ENCODE data around the gene POLD2.

Gene POLD2

DNA sequence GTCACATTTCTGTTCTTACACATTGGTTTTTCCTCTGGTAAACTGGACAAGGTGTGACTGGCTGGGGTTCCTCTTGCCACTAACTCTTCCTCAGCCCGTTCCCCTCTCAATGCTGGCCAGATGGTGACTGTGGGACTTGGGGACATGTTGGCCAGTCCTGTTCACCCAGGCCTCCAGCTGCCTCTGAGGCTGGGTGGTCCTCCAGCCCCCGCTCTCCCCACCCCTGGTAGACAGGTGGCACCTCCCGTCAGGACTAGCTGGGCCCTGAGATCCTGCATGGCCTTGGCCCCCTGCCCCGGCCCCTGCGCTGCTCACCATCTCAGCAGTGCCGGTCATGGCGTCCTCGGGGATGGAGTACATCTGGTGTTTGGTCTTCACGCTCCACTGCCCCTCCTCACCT lies 28.6 kb upstream of the POLD2 start:
- no peak for DNase-seq

DNA sequence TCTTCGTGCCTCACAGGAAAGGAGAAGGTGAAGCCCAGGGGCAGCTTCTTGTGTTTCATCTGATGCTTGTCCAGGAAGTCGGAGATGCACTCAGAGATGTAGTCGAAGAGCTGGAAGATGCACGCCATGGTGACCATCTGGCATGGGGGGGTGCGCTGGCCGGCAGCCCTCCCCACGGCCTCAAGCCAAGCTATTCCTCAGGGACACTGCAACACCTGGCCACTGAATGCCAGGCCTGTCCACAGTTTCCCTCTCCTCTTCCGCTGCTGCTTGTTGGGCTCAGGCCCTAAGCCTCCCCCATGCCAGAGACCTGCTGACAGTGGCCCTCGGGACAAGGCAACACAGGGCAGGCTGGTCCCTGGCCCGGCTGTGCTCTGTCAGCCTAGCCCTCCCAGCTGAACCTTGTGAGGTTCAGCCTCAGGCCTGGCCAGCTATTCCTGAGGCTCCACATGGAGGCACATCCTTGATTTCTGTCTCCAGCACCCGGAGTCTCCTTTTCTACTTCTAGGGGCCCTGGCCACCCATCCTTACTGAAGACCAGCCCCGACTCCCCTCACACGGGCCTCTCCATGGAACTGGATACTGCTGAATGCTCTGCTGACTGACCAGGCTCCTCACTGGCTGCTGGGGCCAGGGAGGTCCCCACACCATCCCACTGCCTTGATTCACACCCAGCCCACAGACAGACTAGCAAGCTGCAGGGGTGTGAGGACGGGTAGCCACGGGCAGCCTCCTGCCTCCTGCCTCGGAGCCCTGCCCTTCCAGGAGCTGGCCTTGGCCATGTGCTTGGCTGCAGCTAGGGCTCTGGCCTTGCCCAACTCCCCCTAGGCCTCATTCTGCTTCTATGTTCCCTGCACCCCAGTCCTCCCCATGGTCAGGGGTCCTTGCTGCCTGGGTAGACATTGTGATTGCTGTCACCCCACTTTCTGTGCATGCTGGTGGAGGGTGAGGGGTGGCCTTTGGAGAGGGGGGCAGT lies 27.9 kb upstream of the POLD2 start:
- no peak for DNase-seq

DNA sequence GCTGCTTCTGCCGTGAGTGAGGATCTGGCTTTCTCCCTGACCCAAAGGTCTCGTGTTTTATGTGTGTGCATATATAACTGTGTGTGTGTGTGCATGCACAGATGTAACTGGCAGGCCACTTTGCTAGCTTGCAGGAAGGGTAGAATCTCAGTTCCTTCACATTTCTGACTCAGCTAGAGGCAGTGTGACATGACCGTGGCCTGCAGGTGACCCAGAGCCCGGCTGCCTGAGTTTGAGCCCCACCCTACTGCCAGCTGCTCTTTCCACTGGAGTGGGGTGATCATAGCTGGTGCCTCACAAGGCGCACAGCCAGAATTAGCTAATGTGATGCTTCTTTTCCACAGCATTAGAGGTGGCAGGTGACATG lies 27.1 kb upstream of the POLD2 start:
- DNase-seq: no peak

DNA sequence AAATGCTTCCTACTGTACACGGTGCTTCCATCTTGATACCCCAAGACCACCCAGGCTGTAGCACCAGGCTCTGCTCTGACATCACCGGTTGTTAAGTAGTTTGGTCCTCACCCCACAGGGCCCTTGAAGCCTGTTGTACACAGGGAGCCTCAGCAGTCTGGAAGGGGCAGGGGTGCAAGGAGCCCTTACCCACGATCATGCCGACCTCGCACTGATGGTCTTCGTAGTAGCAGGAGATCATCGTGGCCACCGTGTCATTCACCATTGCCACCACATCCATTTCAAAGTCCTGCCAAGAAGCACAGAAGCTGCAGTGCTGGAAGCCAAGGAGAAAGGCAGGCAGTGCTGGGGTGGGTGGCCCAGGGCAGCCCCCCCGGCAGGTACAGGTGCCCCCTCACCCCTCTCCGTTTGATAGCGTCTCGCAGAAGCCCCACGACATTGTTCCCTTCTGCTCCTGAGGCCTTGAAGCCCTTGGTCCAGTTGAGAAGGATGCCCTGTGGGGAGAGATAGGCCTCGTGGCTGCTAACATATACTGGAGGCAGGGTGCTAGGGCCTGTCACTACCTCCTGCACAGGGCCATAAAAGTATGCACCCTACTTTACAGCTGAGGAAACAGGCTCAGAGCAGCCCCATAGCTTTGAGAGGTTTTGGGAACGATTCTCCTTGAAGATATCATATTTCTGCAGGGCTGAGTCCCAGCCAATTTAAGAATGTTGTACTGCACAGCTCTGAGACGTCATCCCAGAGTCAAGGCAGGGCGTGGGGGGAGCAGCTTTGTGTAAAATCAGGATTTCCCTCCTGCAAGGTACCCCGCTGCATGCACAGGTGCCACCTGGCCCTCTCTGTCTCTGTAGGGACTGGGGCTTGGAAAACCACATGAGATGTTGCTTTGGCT lies 26.5 kb upstream of the POLD2 start:
- DNase-seq: no peak

DNA sequence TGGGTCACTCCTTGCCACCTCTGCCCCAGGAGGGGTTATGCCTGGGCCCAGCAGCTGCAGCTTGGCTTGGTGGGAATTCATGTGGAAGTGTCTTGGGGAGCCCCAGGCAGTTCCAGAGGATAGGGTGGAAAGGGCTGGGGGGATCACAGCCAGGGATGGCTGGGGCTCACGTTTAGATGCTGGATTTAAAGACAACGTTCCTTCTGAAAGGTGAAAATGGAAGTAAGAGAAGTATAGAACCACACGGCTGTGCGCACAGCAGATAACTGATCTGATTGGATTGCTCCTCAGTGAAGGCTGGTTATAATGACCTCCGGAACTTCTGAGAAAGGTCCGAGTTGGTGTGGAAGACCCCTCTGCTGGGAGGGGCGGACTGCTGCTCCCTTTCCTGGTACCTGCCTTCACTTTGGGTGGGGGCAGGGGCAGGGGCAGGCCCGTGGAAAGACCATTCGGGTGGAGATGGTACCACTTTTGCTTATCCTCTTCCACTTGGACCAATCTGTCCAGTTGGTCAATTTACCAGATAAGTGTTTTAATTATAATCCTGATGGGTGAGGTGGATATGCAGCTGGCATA lies 25.7 kb upstream of the POLD2 start:
- DNase-seq: no peak

DNA sequence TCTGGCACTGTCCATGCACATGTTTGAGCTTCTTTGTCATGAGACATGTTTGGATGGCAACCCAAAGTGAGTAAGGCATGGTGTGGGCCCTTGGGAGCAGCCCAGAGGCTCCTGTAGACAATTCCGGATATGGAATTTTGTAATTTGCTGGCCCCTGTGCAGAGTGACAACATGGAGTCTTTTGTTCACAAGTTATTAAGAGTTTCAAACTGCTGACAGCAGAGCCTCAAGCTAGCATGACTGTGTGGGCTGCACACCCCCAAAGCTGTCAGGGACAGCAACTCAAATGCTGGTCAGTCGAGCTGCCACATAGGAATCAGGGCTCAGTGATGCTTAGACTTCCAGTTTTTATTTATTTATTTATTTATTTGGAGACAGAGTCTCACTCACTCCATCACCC lies 24.8 kb upstream of the POLD2 start:
- DNase-seq: no peak

DNA sequence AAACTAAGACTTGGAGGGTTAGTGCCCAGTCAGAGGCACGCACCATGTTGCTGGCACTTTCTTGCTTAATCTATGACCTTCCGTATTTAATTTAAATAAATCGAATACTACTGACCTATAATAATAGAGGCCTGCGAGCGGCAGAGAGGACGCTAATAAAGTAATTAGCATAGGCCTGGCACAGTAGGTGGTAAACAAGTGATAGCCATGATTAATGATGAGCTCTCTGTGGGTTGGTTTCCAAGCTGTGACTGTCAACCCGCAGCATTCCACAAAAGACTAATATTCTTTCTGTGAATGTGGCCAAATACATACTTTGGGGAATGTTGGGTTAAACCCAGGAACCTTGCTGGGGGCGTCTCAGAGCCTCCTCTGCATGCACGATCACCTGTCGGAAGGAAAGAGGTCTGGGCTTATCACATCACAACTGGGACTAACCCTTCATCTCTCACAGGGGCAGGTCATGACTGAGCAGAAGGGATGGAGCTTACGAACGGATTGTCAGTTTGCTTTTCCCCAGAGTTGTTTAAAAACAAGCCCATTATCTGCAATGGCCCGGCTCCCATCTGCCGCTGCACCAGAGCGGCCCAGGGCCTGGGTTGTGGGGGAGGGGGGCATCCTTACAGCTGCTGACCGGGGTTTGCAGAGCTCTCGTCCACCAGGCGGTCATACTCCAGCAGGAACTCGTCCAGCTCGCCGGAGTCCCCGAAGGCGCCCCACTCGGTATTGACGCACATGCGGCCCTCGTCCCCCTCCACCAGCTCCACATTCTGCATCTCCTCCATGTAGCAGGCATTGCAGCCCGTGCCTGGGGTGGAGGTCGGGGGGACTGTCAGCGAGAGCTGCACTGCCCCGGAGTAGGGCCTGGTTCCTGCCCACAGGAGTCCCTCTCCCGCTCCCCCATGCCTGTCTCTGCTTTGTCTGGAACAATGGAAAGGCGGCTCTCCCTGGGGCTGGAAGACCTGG lies 24.0 kb upstream of the POLD2 start:
- DNase-seq: no peak

DNA sequence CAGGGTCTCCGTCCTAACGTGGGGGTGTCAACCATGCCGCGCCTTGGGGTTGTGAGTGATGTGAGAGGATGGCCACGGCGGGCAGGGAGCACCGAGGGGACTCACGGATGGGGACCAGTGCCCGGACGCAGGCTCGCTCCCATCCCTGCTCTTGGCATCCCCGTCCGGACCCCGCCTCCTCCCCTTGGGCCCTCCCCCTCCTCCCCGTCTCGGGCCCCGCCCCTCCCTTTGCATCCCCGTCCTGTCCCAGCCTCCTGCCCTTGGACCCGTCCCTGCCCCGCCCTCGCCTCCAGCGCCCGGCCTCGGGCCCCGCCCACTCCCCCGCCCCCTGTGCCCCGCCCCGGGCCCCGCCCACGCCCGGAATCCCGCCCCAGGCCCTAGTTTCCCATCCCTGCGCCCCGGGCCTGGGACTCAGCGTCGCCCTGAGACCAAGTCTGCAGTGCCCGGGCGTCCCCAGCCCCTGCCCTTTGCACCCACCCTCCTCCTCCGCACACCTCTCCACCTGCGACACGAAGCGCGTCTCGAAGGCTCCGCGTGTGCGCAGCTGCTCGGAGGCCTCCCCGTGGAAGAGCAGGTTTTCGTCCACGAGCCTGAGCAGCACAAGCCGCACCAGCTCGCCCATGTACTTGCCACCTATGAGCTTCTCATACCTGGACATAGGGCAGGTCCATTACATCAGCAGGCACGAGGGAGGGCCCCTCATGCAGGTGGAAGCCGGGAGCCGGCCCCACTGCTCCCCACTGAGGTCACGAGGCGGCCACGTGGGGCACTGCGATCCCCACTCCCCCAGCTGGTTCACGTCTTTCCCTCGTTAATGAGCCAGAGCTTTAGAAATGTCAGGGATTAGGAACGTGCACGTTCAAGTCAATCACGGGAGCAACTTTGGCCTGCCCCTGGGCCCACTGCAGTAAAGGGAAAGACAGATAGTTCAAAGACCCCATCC lies 22.9 kb upstream of the POLD2 start:
- peak; percentile 51 for DNase-seq

DNA sequence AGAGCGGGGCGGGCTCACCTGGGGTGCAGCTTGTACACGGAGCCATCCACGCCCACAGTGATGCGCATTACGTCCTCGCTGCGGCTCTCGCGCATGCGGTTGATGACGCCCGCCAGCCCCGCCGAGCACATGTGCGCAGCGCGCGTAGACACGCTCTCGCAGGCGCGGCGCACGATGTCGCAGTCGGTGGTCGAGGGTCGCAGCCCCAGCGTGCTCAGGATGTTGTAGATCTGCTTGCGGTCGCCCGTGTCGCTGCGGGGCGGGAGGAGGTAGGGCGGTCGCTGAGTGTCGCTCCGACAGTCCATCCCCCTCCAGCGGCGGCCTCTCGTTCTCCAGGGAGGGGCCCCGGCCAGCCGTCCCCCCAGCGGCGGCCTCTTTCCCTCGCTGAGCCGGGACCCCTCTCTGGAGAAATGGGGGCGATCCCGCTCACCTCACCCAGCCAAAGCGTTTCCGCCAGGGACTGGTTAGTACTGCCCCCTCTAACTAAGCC lies 22.2 kb upstream of the POLD2 start:
- DNase-seq: peak; percentile 56

DNA sequence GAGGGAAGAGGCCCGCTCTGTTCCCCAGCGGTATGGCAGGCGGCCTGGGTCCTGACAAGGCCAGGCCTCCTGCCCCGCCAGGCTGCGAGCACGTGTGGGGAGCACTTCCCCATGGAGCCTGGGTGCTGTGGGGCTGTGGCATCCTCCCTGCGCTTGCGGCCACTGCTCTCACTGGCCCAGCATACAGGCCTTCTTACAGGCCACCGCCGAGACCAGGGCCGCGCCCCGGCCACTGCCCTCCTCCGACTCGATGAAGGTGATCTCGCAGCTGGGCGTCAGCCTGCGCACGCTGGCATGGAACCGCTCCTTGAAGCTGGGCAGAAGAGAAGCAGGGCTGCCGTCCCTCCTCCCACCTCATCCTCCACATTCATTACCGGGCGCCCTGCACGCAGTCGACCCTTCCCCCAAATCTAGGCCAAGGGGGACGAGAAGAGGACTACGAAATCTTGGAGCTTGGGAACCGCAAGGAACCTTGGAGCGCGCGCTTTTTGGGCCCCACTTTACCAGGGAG lies 21.7 kb upstream of the POLD2 start:
- no peak for DNase-seq

DNA sequence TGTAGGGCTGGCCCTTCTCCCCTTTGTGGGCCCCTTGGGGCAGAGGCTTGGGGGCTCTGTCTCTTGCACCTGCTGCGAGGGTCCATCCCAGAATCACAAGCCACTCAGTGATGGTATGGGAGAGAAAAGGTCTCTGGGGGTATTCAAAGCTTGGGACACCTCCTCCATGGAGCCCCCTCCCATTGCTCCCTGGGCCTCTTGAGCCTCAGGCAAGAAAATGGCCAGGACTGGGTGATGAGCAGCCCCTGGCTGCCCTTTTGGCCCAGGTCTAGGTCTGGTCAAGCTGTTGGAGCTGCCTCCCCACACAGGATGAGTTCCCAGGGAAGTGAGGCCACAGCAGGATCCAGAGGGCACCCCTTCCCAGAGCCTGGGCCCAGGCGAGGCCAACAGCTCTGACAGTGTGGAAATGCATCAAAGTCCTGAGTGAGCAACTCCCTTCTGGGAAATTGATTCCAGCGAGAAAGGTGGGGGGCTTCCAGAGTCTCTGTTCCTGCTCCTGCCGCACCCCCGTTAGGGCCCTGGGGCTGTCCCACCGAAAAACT lies 21.1 kb upstream of the POLD2 start:
- no peak for DNase-seq

DNA sequence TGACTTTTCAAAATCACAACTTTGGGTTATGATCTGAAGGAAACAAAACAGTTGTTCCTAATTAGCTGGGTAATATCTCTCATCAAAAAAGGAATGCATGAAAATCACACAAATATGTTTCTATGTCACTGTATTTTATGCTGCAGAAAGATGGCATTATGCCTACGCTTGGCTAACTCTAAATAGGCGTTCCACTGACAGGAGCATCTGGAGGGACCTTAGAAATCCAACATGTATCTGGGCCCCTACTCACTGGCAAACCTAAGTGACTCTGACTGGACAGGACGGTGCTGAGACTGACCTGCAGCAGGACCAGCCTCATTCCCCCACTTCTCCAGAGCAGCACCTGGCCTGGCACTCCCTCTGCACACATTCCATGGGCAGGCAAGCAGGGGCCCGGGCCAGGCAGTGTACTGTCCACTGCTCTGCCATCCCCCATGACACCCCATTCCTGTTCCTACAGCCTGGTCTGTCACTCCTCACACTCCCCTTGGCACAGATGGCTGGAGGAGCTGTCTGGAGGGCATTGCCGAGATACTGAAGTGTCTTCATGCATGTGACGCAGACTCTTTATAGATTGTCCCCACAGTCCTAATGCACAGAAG lies 20.4 kb upstream of the POLD2 start:
- no peak for DNase-seq

DNA sequence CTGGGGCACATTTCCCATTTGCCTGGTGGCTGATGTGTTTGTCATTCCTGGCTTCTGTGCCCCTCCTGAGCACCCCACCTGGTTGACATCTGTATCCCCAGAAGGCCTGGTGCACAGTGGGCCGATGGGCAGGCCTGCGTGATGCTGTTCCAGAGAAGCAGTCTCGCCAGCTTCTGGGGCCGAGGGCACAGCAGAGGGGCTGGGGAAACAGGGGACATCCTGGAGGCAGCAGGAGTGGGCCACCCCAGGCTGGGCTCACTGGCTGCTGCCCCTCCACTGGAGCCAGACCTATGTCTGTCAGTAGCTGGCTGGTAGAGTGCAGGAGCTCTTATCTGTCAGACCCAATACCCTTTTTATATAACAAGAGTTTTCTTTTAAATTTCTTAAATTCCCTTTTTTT lies 18.7 kb upstream of the POLD2 start:
- DNase-seq: no peak

DNA sequence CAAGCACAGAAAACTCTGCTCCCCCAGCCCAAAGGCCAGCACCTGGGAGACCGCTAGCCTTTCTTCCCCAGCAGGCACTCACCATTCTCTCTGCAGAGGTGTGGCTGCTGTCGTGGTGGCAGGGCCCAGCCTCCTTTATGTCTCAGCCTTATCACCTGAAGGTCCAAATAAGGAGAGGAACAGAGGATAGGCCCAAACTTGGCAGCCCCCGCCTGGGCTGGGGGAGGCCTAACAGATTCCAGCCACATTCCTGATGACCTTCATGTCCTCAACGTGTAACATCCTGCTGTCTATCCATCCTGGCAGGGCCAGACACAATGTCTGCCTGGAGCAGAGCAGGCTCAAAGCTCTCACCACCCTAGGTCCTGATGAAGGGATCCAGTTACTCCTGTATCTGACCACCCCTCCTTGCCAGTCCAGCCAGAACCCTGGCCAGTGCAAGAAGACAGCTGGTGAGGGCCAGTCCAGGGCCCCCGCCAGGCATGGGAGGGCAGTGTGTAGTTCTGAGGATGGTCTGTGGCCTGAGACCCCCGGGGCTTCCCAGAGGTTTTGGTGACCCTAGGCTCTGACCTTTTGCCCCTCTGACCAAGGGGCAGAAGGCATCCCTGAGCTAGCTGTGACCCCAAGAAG lies 18.0 kb upstream of the POLD2 start, which contains the start of gene MYL7:
MYL7 (minus strand) TSS at position 112 of the 630 bp plus-strand sequence; CDS start at position 85, 27 bp downstream.
- no peak for DNase-seq

DNA sequence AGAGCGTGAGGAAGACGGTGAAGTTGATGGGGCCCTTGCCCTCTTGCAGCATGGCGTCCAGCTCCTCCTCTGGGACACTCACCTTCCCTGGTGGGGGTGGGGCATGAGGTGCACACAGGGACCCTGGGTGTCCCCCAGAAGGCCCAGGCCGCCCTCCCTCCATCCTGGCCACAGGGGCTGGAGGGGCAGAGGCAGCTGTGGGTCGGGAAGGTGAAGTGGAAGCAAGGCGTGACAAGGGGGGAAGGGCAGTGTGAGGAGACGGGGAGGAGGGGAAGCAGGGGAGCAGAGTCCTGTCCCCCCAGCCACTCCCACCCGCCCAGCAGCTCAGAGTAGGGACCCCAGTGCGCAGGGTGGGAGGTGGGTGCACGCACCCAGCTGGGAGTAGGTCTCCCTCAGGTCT lies 17.0 kb upstream of the POLD2 start:
- DNase-seq: no peak

DNA sequence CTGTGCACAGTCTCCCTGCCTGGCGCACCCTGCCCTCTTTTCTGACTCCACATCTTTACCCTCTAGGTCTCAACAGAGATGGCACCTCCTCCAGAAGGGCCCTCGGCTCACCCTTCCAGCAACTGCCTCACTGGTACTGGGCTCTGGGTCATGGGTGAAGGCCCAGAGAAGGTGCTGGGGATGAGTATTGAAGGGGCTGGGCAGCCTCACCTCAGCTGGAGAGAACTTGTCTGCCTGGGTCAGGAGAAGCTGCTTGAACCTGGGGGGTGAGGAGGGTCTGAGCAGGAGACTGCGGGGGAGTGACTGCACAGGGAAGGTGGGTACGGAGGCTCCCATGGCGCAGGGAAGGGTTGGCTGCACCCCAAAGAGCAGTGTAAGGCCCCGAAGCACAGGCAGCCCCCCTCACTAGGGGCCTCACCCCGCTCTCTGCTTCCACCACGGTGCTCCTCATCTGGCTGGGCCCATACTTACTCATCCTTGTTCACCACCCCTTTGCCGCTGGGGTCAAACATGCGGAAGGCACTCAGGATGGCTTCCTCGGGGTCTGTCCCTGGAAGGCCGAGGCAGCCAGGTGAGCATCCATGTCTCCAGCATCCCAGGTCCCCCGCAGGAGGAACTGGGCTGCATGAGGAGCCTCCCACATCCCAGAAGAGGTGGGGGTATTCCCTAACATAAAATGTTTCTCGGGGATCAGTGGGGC lies 16.1 kb upstream of the POLD2 start:
- DNase-seq: no peak

DNA sequence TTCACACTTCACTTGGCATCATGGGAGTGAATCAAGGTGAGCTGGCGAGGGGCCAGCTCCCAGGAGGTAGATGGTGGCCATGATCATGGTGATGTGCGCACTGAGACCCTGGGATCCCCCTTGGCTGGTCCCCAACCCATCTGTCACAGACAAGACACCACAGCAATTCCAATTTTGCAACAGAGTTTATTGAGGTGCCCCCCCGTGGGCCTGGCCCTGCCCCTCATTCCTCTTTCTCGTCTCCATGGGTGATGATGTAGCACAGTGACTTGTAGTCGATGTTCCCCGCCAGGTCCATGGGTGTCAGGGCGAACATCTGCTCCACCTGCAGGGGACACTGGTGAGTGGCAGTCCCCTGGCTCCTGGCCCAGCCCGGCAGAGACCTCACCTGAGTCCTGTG lies 15.3 kb upstream of the POLD2 start:
- DNase-seq: no peak

DNA sequence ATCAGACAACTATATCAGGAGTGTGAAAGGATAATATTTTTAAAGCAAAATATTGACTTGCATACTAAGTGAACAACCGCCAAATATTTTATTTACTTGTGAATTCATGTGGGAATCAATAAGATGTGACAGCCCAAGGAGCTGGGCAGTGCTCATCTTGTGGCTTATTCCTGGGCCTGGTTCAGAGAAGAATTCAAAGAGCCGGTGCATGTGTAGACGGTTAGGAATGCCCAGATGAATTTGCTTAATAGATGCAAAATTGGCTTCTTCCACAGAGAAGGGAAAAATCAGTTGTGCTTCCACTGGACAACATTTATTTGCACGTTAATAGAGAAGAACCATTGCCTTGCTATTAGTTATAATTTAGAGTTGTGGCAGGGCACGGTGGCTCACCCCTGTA lies 13.4 kb upstream of the POLD2 start:
- no peak for DNase-seq
